Measurements from ENCODE around the gene LSS. TPM values are rescaled to one million over a fixed set of nuclear protein-coding genes. Genes with fewer than 3 reads are reported as not detected.

The LSS gene
- polyA plus RNA-seq, 1 donor (not counting 4 experiments of a cell fraction or from before 2014, with no cell fraction given), result 105 TPM

DNA sequence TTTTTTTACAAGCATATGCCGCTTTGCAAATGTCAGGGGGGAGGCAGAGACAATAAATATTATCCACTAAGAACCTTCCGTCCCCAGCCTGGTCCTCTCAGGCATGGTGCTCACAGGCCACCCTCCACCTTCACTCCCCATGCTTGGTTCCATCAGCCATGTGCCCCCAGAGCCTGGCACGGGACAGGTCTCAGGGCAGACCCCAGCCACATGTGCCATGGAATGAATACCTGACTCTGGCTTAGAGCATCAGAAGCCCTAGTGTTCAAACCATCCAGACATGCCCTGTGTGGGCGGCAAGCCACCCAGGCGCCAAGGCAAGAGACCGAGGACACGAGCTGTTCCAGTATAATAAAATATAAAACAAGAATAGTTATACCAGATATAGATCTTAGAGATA lies 5.4 kb downstream of the LSS start:
- Histone ChIP-seq H3K4me3 (ENCODE audit: control insufficient read depth in 2 of 3, extremely low read depth in 1 of 3, insufficient read depth in 2 of 3, low read depth in 1 of 3, low read length in 3 of 3) (no peak overlapping the region), H3K27me3 (ENCODE audit: control insufficient read depth, extremely low read depth, insufficient read depth, low read length) (no peaks in the 10 kb centered on the region), H3K9me1 (ENCODE audit: control insufficient read depth, extremely low read depth, insufficient read depth, low read length) (peaks cover 4% of the 10 kb centered on the region), H3K4me1 (ENCODE audit: control insufficient read depth, extremely low read depth, insufficient read depth, low read length) (peaks cover 12% of the 10 kb centered on the region), H3K27ac (ENCODE audit: control insufficient read depth, insufficient read depth, low read length) (no peak overlapping the region), H3K9me3 (ENCODE audit: control insufficient read depth, low read depth, low read length) (no peaks in the 10 kb centered on the region), H3K4me2 (ENCODE audit: control insufficient read depth, extremely low read depth, insufficient read depth, low read depth, low read length) (no peak overlapping the region), H4K20me1 (ENCODE audit: control insufficient read depth, extremely low read depth, insufficient read depth, low read length) (peaks cover 37% of the 10 kb centered on the region), H2AFZ (ENCODE audit: control insufficient read depth, low read length) (no peak overlapping the region), H3K79me2 (ENCODE audit: control insufficient read depth, insufficient read depth, low read length) (peaks cover 95% of the 10 kb centered on the region), H3K9ac (ENCODE audit: control insufficient read depth, extremely low read depth, insufficient read depth, low read length) (no peak overlapping the region), H3K36me3 (ENCODE audit: control insufficient read depth in 2 of 2, extremely low read depth in 1 of 2, insufficient read depth in 2 of 2, low read length in 2 of 2) (peaks cover 34 to 47% of the 10 kb centered on the region in 2 experiments)
- TF ChIP-seq, protein P1, sequence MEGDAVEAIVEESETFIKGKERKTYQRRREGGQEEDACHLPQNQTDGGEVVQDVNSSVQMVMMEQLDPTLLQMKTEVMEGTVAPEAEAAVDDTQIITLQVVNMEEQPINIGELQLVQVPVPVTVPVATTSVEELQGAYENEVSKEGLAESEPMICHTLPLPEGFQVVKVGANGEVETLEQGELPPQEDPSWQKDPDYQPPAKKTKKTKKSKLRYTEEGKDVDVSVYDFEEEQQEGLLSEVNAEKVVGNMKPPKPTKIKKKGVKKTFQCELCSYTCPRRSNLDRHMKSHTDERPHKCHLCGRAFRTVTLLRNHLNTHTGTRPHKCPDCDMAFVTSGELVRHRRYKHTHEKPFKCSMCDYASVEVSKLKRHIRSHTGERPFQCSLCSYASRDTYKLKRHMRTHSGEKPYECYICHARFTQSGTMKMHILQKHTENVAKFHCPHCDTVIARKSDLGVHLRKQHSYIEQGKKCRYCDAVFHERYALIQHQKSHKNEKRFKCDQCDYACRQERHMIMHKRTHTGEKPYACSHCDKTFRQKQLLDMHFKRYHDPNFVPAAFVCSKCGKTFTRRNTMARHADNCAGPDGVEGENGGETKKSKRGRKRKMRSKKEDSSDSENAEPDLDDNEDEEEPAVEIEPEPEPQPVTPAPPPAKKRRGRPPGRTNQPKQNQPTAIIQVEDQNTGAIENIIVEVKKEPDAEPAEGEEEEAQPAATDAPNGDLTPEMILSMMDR (optimal IDR thresholded peaks at IDR 0.05 in 1 of 3, IDR thresholded peaks at IDR 0.05 in 1 of 3, conservative IDR thresholded peaks at IDR 0.05 in 1 of 3; ENCODE audit: extremely low read depth in 1 of 3, insufficient read depth in 2 of 3, low read length in 3 of 3), result no peak
- TF ChIP-seq EZH2 (IDR thresholded peaks at IDR 0.05; ENCODE audit: low read length), result no peak
- DNase-seq (ENCODE audit: low read depth, low spot score) (no peak), FAIRE-seq (no peak)
- dilution Hi-C loops (cut with MboI; ENCODE audit: extremely low pct_ligation_motif_present, low sequenced_read_pairs), result no loop called here

DNA sequence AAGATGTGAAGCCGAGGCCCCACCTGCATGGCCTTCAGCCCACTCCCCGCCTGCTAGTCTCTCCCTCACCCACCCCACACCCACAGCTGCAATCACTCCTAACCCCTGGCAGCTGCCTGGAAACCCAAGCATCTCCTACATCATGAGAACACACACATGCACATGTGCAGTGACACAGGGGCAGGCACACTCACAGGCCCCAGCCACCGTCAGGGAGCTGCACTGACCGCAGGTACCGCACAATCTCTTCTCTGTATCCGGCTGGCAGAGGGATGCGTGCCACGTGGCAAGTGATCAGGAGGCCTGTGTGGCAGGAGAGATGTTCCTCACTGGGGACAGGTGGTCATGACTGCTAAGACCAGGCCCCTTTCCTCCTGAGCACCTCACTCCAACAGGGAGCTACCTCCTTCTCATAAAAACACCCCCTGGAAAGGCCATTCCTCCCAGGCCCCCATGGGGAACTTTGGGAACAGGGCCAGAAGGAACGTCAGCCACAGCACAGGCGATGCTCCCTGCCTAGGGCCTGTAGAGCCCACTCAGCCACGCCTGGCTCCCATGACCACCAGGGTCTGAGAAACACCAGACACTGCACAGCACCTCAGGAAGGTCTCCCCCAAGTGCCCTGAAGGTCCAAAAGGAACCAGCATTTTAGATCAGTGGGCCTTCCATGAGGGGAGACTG lies 6.0 kb downstream of the LSS start:
- Histone ChIP-seq H4K20me1 (ENCODE audit: control insufficient read depth, extremely low read depth, insufficient read depth, low read length) (peaks cover 39% of the 10 kb centered on the region), H3K9me1 (ENCODE audit: control insufficient read depth, extremely low read depth, insufficient read depth, low read length) (peaks cover 4% of the 10 kb centered on the region), H3K4me3 (ENCODE audit: control insufficient read depth in 2 of 3, extremely low read depth in 1 of 3, insufficient read depth in 2 of 3, low read depth in 1 of 3, low read length in 3 of 3) (no peak overlapping the region), H3K4me1 (ENCODE audit: control insufficient read depth, extremely low read depth, insufficient read depth, low read length) (peaks cover 12% of the 10 kb centered on the region), H3K9ac (ENCODE audit: control insufficient read depth, extremely low read depth, insufficient read depth, low read length) (no peak overlapping the region), H3K9me3 (ENCODE audit: control insufficient read depth, low read depth, low read length) (no peaks in the 10 kb centered on the region), H2AFZ (ENCODE audit: control insufficient read depth, low read length) (no peak overlapping the region), H3K27ac (ENCODE audit: control insufficient read depth, insufficient read depth, low read length) (no peak overlapping the region), H3K36me3 (ENCODE audit: control insufficient read depth in 2 of 2, extremely low read depth in 1 of 2, insufficient read depth in 2 of 2, low read length in 2 of 2) (peaks cover 36 to 47% of the 10 kb centered on the region in 2 experiments), H3K27me3 (ENCODE audit: control insufficient read depth, extremely low read depth, insufficient read depth, low read length) (no peaks in the 10 kb centered on the region), H3K4me2 (ENCODE audit: control insufficient read depth, extremely low read depth, insufficient read depth, low read depth, low read length) (no peak overlapping the region), H3K79me2 (ENCODE audit: control insufficient read depth, insufficient read depth, low read length) (peaks cover 93% of the 10 kb centered on the region)
- TF ChIP-seq, protein P1 (optimal IDR thresholded peaks at IDR 0.05 in 1 of 3, IDR thresholded peaks at IDR 0.05 in 1 of 3, conservative IDR thresholded peaks at IDR 0.05 in 1 of 3; ENCODE audit: extremely low read depth in 1 of 3, insufficient read depth in 2 of 3, low read length in 3 of 3), result no peak
- TF ChIP-seq EZH2 (IDR thresholded peaks at IDR 0.05; ENCODE audit: low read length), result no peak
- DNase-seq (ENCODE audit: low read depth, low spot score) (no peak), FAIRE-seq (no peak)
- dilution Hi-C loops (cut with MboI; ENCODE audit: extremely low pct_ligation_motif_present, low sequenced_read_pairs), result no loop called here
